GM12865 (cell line): ENCODE data around the gene PDYN.

Experiments
- DNase-seq: peaks from one replicate; pipeline ENCODE4 v3.0.0; 2010; ENCODE audit warnings: low read depth
- H3K4me3 ChIP-seq: 2 replicates; pipeline ENCODE4 v1.5.1; 2011; ENCODE audit warnings: mild to moderate bottlenecking, low read depth, low read length, control low read depth
- CTCF ChIP-seq: IDR thresholded peaks from 2 replicates; pipeline ENCODE4 v1.5.1; 2011; ENCODE audit warnings: low read length, control low read depth, low read depth, inconsistent platforms; ENCODE audit not compliant: insufficient read depth; ENCODE audit errors: missing control alignments

The PDYN gene

GRCh38 chr20:2005359-2005758 lies 11.5 kb upstream of the PDYN start:
- no peak for TF ChIP-seq CTCF

GRCh38 chr20:2004171-2004570 lies 10.3 kb upstream of the PDYN start:
- TF ChIP-seq CTCF, result no peak
- no peak for DNase-seq
- no peak overlapping the region for H3K4me3 ChIP-seq

More at GRCh38 chr20:2005359-2005758, 11.5 kb upstream of the PDYN start:
- H3K4me3 ChIP-seq, result no peak overlapping the region
- no peak for DNase-seq

- H3K4me3 ChIP-seq, result no peak overlapping the region
- no peak for DNase-seq
- TF ChIP-seq CTCF, result no peak
Observed at GRCh38 chr20:2002365-2002764, 8.5 kb upstream of the PDYN start.

- no peak overlapping the region for H3K4me3 ChIP-seq
- TF ChIP-seq CTCF, result no peak
- no peak for DNase-seq
Observed at GRCh38 chr20:2001119-2001518, 7.3 kb upstream of the PDYN start.

GRCh38 chr20:2000285-2000684 lies 6.4 kb upstream of the PDYN start:
- DNase-seq, result no peak
- no peak for TF ChIP-seq CTCF
- no peak overlapping the region for H3K4me3 ChIP-seq

- no peak overlapping the region for H3K4me3 ChIP-seq
- TF ChIP-seq CTCF, result no peak
- no peak for DNase-seq
Observed at GRCh38 chr20:1998715-1999114, 4.9 kb upstream of the PDYN start.

GRCh38 chr20:1998193-1998520 lies 4.3 kb upstream of the PDYN start:
- H3K4me3 ChIP-seq, result no peak overlapping the region
- DNase-seq, result no peak
- no peak for TF ChIP-seq CTCF
